ENCODE measurements around the gene PDXDC1.
A peak's percentile ranks its signal among the peaks of the same experiment; 100 is the strongest.
"Not testable (repeated sequence)": the region's sequence is repeated elsewhere in the genome, so short reads cannot be mapped to it uniquely, and the experiment has no call there.

The PDXDC1 gene

GRCh38 chr16:15100372-15100987 is 125.7 kb downstream of the PDXDC1 start:
- not testable (repeated sequence) for H3K27ac ChIP-seq (ENCODE audit: low read depth, low read length); H3K36me3 ChIP-seq (ENCODE audit: insufficient read depth, low read length); H3K4me1 ChIP-seq (ENCODE audit: control insufficient read depth, insufficient read depth, low read length, unreplicated experiment)

GRCh38 chr16:15127641-15128425 is 153.0 kb downstream of the PDXDC1 start:
- not testable (repeated sequence) for H2AFZ ChIP-seq (ENCODE audit: low read length, unreplicated experiment); H3K36me3 ChIP-seq (ENCODE audit: insufficient read depth, low read length); H3K79me2 ChIP-seq (ENCODE audit: control insufficient read depth, insufficient read depth, low read length, unreplicated experiment); H3K27me3 ChIP-seq (ENCODE audit: insufficient read depth, low read length); H3K4me1 ChIP-seq (ENCODE audit: control insufficient read depth, insufficient read depth, low read length, unreplicated experiment); H3K4me3 ChIP-seq (ENCODE audit: low read depth, low read length); H3K27ac ChIP-seq (ENCODE audit: low read depth, low read length)

More at GRCh38 chr16:15100372-15100987, 125.7 kb downstream of the PDXDC1 start:
- H3K27me3 ChIP-seq (ENCODE audit: insufficient read depth, low read length); H2AFZ ChIP-seq (ENCODE audit: low read length, unreplicated experiment); H3K4me3 ChIP-seq (ENCODE audit: low read depth, low read length); H3K79me2 ChIP-seq (ENCODE audit: control insufficient read depth, insufficient read depth, low read length, unreplicated experiment): not testable (repeated sequence)

GRCh38 chr16:15130256-15130932 is 155.6 kb downstream of the PDXDC1 start:
- not testable (repeated sequence) for H3K4me3 ChIP-seq (ENCODE audit: low read depth, low read length); H3K4me1 ChIP-seq (ENCODE audit: control insufficient read depth, insufficient read depth, low read length, unreplicated experiment); H3K27me3 ChIP-seq (ENCODE audit: insufficient read depth, low read length); H2AFZ ChIP-seq (ENCODE audit: low read length, unreplicated experiment); H3K36me3 ChIP-seq (ENCODE audit: insufficient read depth, low read length); H3K79me2 ChIP-seq (ENCODE audit: control insufficient read depth, insufficient read depth, low read length, unreplicated experiment); H3K27ac ChIP-seq (ENCODE audit: low read depth, low read length)

GRCh38 chr16:15130943-15131700 is 156.3 kb downstream of the PDXDC1 start:
- H3K36me3 ChIP-seq (ENCODE audit: insufficient read depth, low read length); H3K4me1 ChIP-seq (ENCODE audit: control insufficient read depth, insufficient read depth, low read length, unreplicated experiment); H3K27ac ChIP-seq (ENCODE audit: low read depth, low read length); H3K79me2 ChIP-seq (ENCODE audit: control insufficient read depth, insufficient read depth, low read length, unreplicated experiment); H3K4me3 ChIP-seq (ENCODE audit: low read depth, low read length); H2AFZ ChIP-seq (ENCODE audit: low read length, unreplicated experiment); H3K27me3 ChIP-seq (ENCODE audit: insufficient read depth, low read length): not testable (repeated sequence)

- not testable (repeated sequence) for H3K27me3 ChIP-seq (ENCODE audit: insufficient read depth, low read length)
Observed at GRCh38 chr16:15132719-15133428, 158.0 kb downstream of the PDXDC1 start.

GRCh38 chr16:15133554-15133953 is 158.7 kb downstream of the PDXDC1 start:
- not testable (repeated sequence) for H3K79me2 ChIP-seq (ENCODE audit: control insufficient read depth, insufficient read depth, low read length, unreplicated experiment); H3K36me3 ChIP-seq (ENCODE audit: insufficient read depth, low read length); H3K27ac ChIP-seq (ENCODE audit: low read depth, low read length); H3K27me3 ChIP-seq (ENCODE audit: insufficient read depth, low read length); H3K4me3 ChIP-seq (ENCODE audit: low read depth, low read length); H3K4me1 ChIP-seq (ENCODE audit: control insufficient read depth, insufficient read depth, low read length, unreplicated experiment); H2AFZ ChIP-seq (ENCODE audit: low read length, unreplicated experiment)

More at GRCh38 chr16:15132719-15133428, 158.0 kb downstream of the PDXDC1 start:
- not testable (repeated sequence) for H2AFZ ChIP-seq (ENCODE audit: low read length, unreplicated experiment); H3K79me2 ChIP-seq (ENCODE audit: control insufficient read depth, insufficient read depth, low read length, unreplicated experiment); H3K4me3 ChIP-seq (ENCODE audit: low read depth, low read length); H3K27ac ChIP-seq (ENCODE audit: low read depth, low read length); H3K36me3 ChIP-seq (ENCODE audit: insufficient read depth, low read length); H3K4me1 ChIP-seq (ENCODE audit: control insufficient read depth, insufficient read depth, low read length, unreplicated experiment)

- not testable (repeated sequence) for H3K27me3 ChIP-seq (ENCODE audit: insufficient read depth, low read length); H2AFZ ChIP-seq (ENCODE audit: low read length, unreplicated experiment); H3K79me2 ChIP-seq (ENCODE audit: control insufficient read depth, insufficient read depth, low read length, unreplicated experiment); H3K4me3 ChIP-seq (ENCODE audit: low read depth, low read length); H3K36me3 ChIP-seq (ENCODE audit: insufficient read depth, low read length); H3K4me1 ChIP-seq (ENCODE audit: control insufficient read depth, insufficient read depth, low read length, unreplicated experiment)
- H3K27ac ChIP-seq (ENCODE audit: low read depth, low read length): peak overlapping the region; percentile 34; the same call in 1 of the 2 replicates
Observed at GRCh38 chr16:15134752-15135482, 160.1 kb downstream of the PDXDC1 start.

- not testable (repeated sequence) for H3K36me3 ChIP-seq (ENCODE audit: insufficient read depth, low read length); H3K4me3 ChIP-seq (ENCODE audit: low read depth, low read length); H3K4me1 ChIP-seq (ENCODE audit: control insufficient read depth, insufficient read depth, low read length, unreplicated experiment); H2AFZ ChIP-seq (ENCODE audit: low read length, unreplicated experiment); H3K27ac ChIP-seq (ENCODE audit: low read depth, low read length); H3K79me2 ChIP-seq (ENCODE audit: control insufficient read depth, insufficient read depth, low read length, unreplicated experiment); H3K27me3 ChIP-seq (ENCODE audit: insufficient read depth, low read length)
Observed at GRCh38 chr16:15135483-15136360, 160.9 kb downstream of the PDXDC1 start.

GRCh38 chr16:15137514-15137913 is 162.7 kb downstream of the PDXDC1 start:
- H3K27ac ChIP-seq (ENCODE audit: low read depth, low read length); H3K4me3 ChIP-seq (ENCODE audit: low read depth, low read length); H3K36me3 ChIP-seq (ENCODE audit: insufficient read depth, low read length); H2AFZ ChIP-seq (ENCODE audit: low read length, unreplicated experiment); H3K4me1 ChIP-seq (ENCODE audit: control insufficient read depth, insufficient read depth, low read length, unreplicated experiment); H3K27me3 ChIP-seq (ENCODE audit: insufficient read depth, low read length): not testable (repeated sequence)
- peaks cover 13% of the 10 kb centered on the region for H3K79me2 ChIP-seq (ENCODE audit: control insufficient read depth, insufficient read depth, low read length, unreplicated experiment)

Measured in ACC112 (cell line).